ENCODE measurements around the gene PLD6.

The PLD6 gene

GRCh38 chr17:17183744-17184143 lies 22.4 kb downstream of the PLD6 start:
- TF ChIP-seq, protein P1, sequence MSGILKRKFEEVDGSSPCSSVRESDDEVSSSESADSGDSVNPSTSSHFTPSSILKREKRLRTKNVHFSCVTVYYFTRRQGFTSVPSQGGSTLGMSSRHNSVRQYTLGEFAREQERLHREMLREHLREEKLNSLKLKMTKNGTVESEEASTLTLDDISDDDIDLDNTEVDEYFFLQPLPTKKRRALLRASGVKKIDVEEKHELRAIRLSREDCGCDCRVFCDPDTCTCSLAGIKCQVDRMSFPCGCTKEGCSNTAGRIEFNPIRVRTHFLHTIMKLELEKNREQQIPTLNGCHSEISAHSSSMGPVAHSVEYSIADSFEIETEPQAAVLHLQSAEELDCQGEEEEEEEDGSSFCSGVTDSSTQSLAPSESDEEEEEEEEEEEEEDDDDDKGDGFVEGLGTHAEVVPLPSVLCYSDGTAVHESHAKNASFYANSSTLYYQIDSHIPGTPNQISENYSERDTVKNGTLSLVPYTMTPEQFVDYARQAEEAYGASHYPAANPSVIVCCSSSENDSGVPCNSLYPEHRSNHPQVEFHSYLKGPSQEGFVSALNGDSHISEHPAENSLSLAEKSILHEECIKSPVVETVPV (CRISPR knock-in tag; IDR thresholded peaks at IDR 0.05): no peak
- TF ChIP-seq, protein P2, sequence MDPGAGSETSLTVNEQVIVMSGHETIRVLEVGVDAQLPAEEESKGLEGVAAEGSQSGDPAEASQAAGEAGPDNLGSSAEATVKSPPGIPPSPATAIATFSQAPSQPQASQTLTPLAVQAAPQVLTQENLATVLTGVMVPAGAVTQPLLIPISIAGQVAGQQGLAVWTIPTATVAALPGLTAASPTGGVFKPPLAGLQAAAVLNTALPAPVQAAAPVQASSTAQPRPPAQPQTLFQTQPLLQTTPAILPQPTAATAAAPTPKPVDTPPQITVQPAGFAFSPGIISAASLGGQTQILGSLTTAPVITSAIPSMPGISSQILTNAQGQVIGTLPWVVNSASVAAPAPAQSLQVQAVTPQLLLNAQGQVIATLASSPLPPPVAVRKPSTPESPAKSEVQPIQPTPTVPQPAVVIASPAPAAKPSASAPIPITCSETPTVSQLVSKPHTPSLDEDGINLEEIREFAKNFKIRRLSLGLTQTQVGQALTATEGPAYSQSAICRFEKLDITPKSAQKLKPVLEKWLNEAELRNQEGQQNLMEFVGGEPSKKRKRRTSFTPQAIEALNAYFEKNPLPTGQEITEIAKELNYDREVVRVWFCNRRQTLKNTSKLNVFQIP (CRISPR knock-in tag; IDR thresholded peaks at IDR 0.05; ENCODE audit: borderline replicate concordance, low read depth): no peak
- TF ChIP-seq TSHZ2 (CRISPR knock-in tag; IDR thresholded peaks at IDR 0.05) (no peak), ZNF8 (CRISPR knock-in tag; IDR thresholded peaks at IDR 0.05) (no peak), RARB (CRISPR knock-in tag; IDR thresholded peaks at IDR 0.05) (no peak), ARNTL (CRISPR knock-in tag; IDR thresholded peaks at IDR 0.05; ENCODE audit: borderline replicate concordance, low read depth) (no peak), ZNF70 (CRISPR knock-in tag; IDR thresholded peaks at IDR 0.05) (no peak), PATZ1 (CRISPR knock-in tag; IDR thresholded peaks at IDR 0.05; ENCODE audit: borderline replicate concordance) (no peak), SNAI2 (CRISPR knock-in tag; IDR thresholded peaks at IDR 0.05) (no peak), ISL1 (CRISPR knock-in tag; IDR thresholded peaks at IDR 0.05) (no peak), ZFP3 (CRISPR knock-in tag; IDR thresholded peaks at IDR 0.05) (no peak), GLIS3 (CRISPR knock-in tag; IDR thresholded peaks at IDR 0.05) (no peak), ZNF565 (CRISPR knock-in tag; conservative IDR thresholded peaks at IDR 0.05; ENCODE audit: low read depth) (no peak), ZFP30 (CRISPR knock-in tag; IDR thresholded peaks at IDR 0.05) (no peak)
- no peak for ATAC-seq

DNA sequence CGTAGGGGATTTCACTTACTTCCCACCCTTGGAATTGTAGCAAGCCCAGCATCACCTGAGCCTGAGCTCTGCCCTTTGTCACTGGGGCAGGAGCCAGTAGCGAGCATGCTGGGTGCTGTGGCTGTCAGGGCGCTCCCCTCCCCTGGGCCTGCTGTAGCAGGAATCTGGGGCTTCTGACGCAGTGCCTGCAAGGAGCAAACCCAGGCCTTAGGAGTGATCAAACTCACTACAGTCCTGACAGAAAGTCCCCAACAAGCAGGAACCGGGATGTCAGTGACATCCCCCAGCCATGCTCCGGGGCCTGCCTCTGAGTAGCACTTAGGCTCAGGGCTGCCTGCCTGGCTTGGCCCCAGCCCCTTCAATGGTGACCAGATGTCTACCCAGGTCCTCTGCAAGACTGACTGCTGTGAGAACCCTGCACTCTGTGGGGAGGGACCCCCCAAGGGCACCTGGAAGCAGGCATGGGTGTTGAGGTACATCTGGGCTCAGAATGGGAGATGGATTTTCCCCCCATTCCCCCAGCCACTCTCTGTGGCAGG lies 23.5 kb downstream of the PLD6 start:
- no peak for ATAC-seq

More for the DNA sequence above, 23.5 kb downstream of the PLD6 start:
- no peak for TF ChIP-seq ZNF565 (CRISPR knock-in tag; conservative IDR thresholded peaks at IDR 0.05; ENCODE audit: low read depth)
- TF ChIP-seq ZNF8 (CRISPR knock-in tag; IDR thresholded peaks at IDR 0.05): no peak
- TF ChIP-seq, protein P1 (CRISPR knock-in tag; IDR thresholded peaks at IDR 0.05): no peak
- TF ChIP-seq ESRRG (CRISPR knock-in tag; IDR thresholded peaks at IDR 0.05): no peak
- no peak for TF ChIP-seq PATZ1 (CRISPR knock-in tag; IDR thresholded peaks at IDR 0.05; ENCODE audit: borderline replicate concordance)

Data from SK-N-SH treated with all-trans-retinoic acid at 6 μM for 48 hours (cell line).